IPS DF 4.7 (cell line): Measurements from ENCODE around the gene FXYD5.

Source experiments
- DNase-seq: peaks from one replicate; pipeline ENCODE4 v3.0.0-alpha.2; 2013; ENCODE audit warnings: low spot score; ENCODE audit errors: extremely low read depth

FXYD5 gene

GRCh38 chr19:35154525-35155406, at the start of gene FXYD5:
FXYD5 (plus strand) TSS chr19:35154735; CDS start chr19:35155551, 816 bp downstream.
- DNase-seq, result no peak

DNA sequence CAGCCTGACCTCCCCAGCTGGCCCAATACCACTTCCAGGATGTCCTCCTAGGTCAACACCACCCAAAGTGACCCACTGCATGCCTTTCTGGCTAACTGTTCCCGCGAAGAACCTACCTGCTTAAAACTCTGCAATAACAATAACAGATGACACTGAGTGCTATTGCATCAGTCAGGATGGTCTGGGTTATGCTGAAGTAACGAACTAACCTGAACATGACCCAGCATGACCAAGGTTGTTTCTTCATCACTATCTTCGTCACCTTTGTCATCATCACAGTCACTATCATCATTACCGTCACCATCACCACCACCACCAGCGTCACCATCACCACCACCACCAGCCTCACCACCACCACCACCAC, 49.5 kb upstream of the FXYD5 start:
- DNase-seq, result no peak

DNA sequence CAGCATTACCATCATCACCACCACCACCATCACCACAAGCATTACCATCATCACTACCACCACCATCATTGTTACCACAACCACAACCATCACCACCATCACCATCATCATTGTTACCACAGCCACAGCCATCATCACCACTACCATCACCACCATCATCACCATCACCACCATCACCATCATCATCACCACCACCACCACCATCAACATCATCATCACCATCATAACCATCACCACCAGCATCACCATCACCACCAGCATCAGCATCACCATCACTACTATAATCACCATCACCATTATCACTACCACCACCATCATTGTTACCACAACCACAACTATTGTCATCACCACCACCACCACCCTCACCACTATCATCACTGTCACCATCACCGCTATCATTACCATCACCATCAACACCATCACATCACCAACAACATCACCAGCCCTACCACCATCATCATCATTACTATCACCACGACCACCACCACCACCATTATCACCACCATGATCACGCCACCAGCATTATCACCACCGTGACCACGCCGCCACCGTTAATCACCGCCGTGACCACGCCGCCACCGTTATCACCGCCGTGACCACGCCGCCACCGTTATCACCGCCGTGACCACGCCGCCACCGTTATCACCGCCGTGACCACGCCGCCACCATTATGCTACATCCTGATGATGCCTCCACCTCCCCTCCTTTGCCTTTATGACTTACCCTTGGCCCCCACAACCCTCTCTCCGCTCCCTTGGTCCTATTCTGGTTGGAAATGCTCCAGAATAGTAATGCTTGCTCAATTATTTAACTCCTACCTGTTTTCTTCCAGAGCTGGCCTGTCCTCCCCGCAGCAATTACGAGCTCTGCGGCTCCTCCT, 48.9 kb upstream of the FXYD5 start:
- DNase-seq, result no peak

GRCh38 chr19:35106291-35106583, 48.3 kb upstream of the FXYD5 start:
- DNase-seq, result no peak

DNA sequence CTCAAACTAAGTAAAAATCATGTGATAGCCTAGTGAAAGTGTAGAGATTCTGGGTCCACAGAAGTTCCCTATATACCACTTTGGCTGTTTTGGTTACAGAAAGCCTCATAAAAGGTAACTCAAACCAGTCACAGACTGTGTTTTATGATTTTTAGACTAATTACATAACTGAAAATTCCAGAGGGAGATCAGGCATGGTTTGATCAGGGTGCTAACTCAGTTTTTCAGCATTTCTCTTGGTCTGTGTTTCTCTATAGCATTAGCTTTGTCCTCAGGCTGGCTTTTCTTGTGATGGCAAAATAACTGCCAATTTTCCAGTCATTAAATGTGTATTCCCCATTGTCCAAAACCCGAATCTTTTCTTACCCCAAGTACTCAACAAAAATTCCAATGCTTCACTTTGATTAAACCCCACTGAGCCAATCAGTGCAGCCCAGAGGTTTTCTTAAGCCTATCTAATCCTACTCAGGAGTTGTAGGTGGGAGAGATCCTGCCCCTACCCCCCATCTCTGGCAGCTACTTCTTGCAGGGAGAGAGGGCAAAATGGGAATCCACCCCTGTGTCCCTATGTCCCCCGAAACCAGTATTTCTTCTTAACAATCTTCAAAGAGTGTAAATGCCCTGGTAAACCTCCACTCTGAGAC, 47.5 kb upstream of the FXYD5 start:
- no peak for DNase-seq

- DNase-seq, result no peak
These were observed 47.0 kb upstream of the FXYD5 start for GRCh38 chr19:35107545-35107944.

- no peak for DNase-seq
These were observed 45.8 kb upstream of the FXYD5 start for GRCh38 chr19:35108730-35109129.

- no peak for DNase-seq
These were observed 45.0 kb upstream of the FXYD5 start for GRCh38 chr19:35109395-35110112.

GRCh38 chr19:35110974-35111373, 43.6 kb upstream of the FXYD5 start:
- no peak for DNase-seq

GRCh38 chr19:35112995-35113688, 41.4 kb upstream of the FXYD5 start:
- no peak for DNase-seq

- DNase-seq, result peak; percentile 80
These were observed 40.0 kb upstream of the FXYD5 start for GRCh38 chr19:35114353-35115176.

GRCh38 chr19:35115177-35115951, 39.2 kb upstream of the FXYD5 start, which contains the start of gene FXYD3:
FXYD3 (plus strand) TSS chr19:35115823; CDS start chr19:35119377, 3,554 bp downstream.
- DNase-seq, result no peak

DNA sequence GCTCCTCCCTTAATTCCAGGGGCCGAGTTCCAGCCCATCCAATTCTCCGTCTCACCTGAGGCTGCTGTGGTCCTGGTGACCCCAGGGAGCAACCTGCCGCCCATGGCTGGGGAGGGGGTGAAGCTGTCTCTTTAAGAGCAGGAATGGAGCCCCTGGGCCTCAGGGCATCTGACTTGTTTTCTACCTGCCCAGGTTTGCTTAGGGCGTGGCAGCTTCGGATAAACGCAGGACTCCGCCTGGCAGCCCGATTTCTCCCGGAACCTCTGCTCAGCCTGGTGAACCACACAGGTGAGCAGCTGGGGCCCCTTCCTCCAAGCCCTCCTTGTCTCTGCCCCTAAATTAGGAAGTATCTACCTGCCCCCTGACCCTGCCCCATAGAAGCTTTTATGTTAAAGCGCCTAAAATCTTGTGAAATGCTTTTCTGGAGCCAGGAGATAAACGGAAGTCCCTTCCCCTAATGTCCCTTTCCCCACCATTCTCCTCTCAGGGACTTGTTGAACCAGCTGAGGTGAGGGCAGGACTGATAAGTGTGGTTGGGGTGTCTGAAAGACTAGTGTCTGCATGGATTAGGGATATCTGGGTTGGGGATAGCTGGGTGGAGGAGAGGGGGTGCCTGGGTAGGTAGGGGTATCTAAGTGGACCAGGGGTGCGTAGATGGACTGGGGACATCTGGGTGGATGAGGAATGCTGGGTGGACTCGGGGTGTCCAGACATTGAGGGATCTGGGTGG, 38.3 kb upstream of the FXYD5 start:
- DNase-seq, result no peak

- DNase-seq, result no peak
These were observed 37.4 kb upstream of the FXYD5 start for GRCh38 chr19:35117116-35117515.

DNA sequence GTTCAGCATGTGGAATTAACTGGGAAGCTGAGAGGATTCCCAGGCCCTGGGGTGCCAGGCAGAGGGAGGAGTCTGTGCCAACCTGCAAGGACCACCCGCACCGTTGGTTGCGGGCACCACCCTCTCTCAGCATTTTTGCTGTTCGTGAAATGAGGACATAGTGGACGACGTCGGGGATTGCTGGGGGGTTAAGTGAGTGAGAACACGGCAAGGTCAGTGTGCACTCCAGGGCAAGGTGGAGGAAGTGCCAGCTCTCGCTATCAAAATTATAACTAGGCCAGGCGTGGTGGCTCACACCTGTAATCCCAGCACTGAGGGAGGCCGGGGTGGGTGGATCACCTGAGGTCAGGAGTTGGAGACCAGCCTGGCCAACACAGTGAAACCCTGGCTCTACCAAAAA, 36.7 kb upstream of the FXYD5 start:
- no peak for DNase-seq

GRCh38 chr19:35118268-35119020, 36.1 kb upstream of the FXYD5 start:
- DNase-seq, result no peak

GRCh38 chr19:35119091-35119490, 35.4 kb upstream of the FXYD5 start:
- DNase-seq, result no peak
